Endothelial cell of umbilical vein (primary cell): ENCODE measurements around the gene FBN2. TPM values are rescaled to one million over a fixed set of nuclear protein-coding genes. Genes with fewer than 3 reads are reported as not detected.

ENCODE experiments used
- BruUV-seq: library from RNA; stranded (reverse); fragments of 400-500 nt; replicated peaks from 2 replicates; lab custom pipeline; 2021; lab: Mats Ljungman, UMichigan
- CTCF ChIA-PET: fragments of 300-600, 350-600 bp; sonication (Branson Sonifier 250); formaldehyde crosslinking; loops from one replicate; lab custom pipeline; 2021; ENCODE audit warnings: antibody characterized with exemption, inconsistent platforms; lab: Charles Lee
- POLR2A ChIA-PET: fragments of 300-600, 350-600 bp; sonication (Branson Sonifier 250); formaldehyde crosslinking; loops from one replicate; lab custom pipeline; 2021; ENCODE audit warnings: antibody characterized with exemption, inconsistent platforms; lab: Charles Lee
- DNase-seq: peaks from one replicate; pipeline ENCODE4 v3.0.0-alpha.2; 2011; ENCODE audit warnings: low read depth, low spot score
- FAIRE-seq: peaks from 2 replicates; lab custom pipeline; 2011; peaks lifted over from hg19 to GRCh38; lab: Jason Lieb, UNC
- H2AFZ ChIP-seq: 2 replicates; pipeline ENCODE4 v1.6.0; 2012; ENCODE audit warnings: low read depth, low read length, control low read depth, inconsistent platforms
- H3K27ac ChIP-seq: 2 replicates; pipeline ENCODE4 v1.5.1; 2011; ENCODE audit warnings: low read depth, mild to moderate bottlenecking, control low read depth, low read length, moderate library complexity; ENCODE audit not compliant: insufficient read depth
- H3K27me3 ChIP-seq, 2 experiments: 2 replicates each; pipeline versions ENCODE4 v1.6.0 to v1.6.1; 2011; ENCODE audit warnings: low read length in 2 of 2, mixed read lengths in 1 of 2; ENCODE audit not compliant: control insufficient read depth in 2 of 2, insufficient read depth in 2 of 2
- H3K36me3 ChIP-seq, 2 experiments: 2 replicates in 1 of 2; 3 replicates in 1 of 2; pipeline ENCODE4 v1.5.1; 2011; ENCODE audit warnings: low read length in 2 of 2, mild to moderate bottlenecking in 1 of 2, moderate library complexity in 1 of 2; ENCODE audit not compliant: control insufficient read depth in 2 of 2, insufficient read depth in 2 of 2; ENCODE audit errors: extremely low read depth in 1 of 2
- H3K4me1 ChIP-seq: 3 replicates; pipeline ENCODE4 v1.5.1; 2011; ENCODE audit warnings: mild to moderate bottlenecking, low read length; ENCODE audit not compliant: control insufficient read depth, insufficient read depth; ENCODE audit errors: extremely low read depth
- H3K4me2 ChIP-seq: 2 replicates; pipeline ENCODE4 v1.6.1; 2011; ENCODE audit warnings: low read length, control low read depth, mixed read lengths; ENCODE audit not compliant: insufficient read depth
- H3K4me3 ChIP-seq, 3 experiments: fragments of 200-600 bp in 1 of 3; sonication (generic), shearing (Covaris generic) in 1 of 3; replicated peaks in 1 of 3; 2 replicates each; pipeline ENCODE4 v1.5.1; 2011 to 2016; ENCODE audit warnings: control low read depth in 3 of 3, low read length in 3 of 3, mild to moderate bottlenecking in 2 of 3, inconsistent platforms in 1 of 3, low read depth in 1 of 3, moderate library complexity in 1 of 3; ENCODE audit not compliant: insufficient read depth in 1 of 3
- H3K79me2 ChIP-seq: 2 replicates; pipeline ENCODE4 v1.6.0; 2012; ENCODE audit warnings: low read length, inconsistent platforms; ENCODE audit not compliant: control insufficient read depth, insufficient read depth
- H3K9ac ChIP-seq: replicated peaks from 2 replicates; pipeline ENCODE3; 2011; ENCODE audit warnings: low read length, control low read depth; ENCODE audit not compliant: insufficient read depth; ENCODE audit errors: extremely low read depth
- H3K9me1 ChIP-seq: replicated peaks from 3 replicates; pipeline ENCODE4 v1.6.0; 2011; ENCODE audit warnings: mild to moderate bottlenecking, low read length; ENCODE audit not compliant: control insufficient read depth, insufficient read depth; ENCODE audit errors: extremely low read depth
- H3K9me3 ChIP-seq: replicated peaks from 2 replicates; pipeline ENCODE4 v1.5.1; 2012; ENCODE audit warnings: low read length, inconsistent platforms; ENCODE audit not compliant: control insufficient read depth, insufficient read depth
- H4K20me1 ChIP-seq: replicated peaks from 2 replicates; pipeline ENCODE3; 2011; ENCODE audit warnings: mild to moderate bottlenecking, low read length; ENCODE audit not compliant: control insufficient read depth, insufficient read depth; ENCODE audit errors: extremely low read depth
- EZH2 ChIP-seq: IDR thresholded peaks from 2 replicates; pipeline ENCODE4 v1.6.1; 2012; ENCODE audit warnings: borderline replicate concordance, low read depth, mild to moderate bottlenecking, moderate library complexity, low read length, inconsistent platforms; ENCODE audit not compliant: severe bottlenecking
- FOS ChIP-seq: IDR thresholded peaks from 2 replicates; pipeline ENCODE4 v1.6.1; 2011; ENCODE audit warnings: mild to moderate bottlenecking, low read length, moderate library complexity, borderline replicate concordance; ENCODE audit not compliant: insufficient read depth
- GATA2 ChIP-seq: IDR thresholded peaks from 2 replicates; pipeline ENCODE4 v1.7.0; 2011; ENCODE audit warnings: low read depth, mild to moderate bottlenecking, moderate library complexity, mixed read lengths, low read length; ENCODE audit not compliant: insufficient read length, insufficient read depth
- MAX ChIP-seq: IDR thresholded peaks from 2 replicates; pipeline ENCODE4 v1.6.1; 2011; ENCODE audit not compliant: insufficient read depth, insufficient read length
- MYC ChIP-seq: IDR thresholded peaks from one replicate; pipeline ENCODE4 v1.6.1; 2011; ENCODE audit warnings: mild to moderate bottlenecking, low read depth, low read length
- POLR2A ChIP-seq: IDR thresholded peaks from 2 replicates; pipeline ENCODE4 v1.6.1; 2012; ENCODE audit warnings: low read depth, mild to moderate bottlenecking, control low read depth, low read length
- POLR2AphosphoS5 ChIP-seq: IDR thresholded peaks from 2 replicates; pipeline ENCODE4 v1.6.1; 2012; ENCODE audit warnings: low read depth, mild to moderate bottlenecking, control low read depth, low read length, moderate library complexity; ENCODE audit not compliant: insufficient read depth
- dilution Hi-C: fragments of 300-500 bp; cut with MboI; formaldehyde crosslinking; loops from one replicate; pipeline ENCODE4 v1.15.0; 2019; ENCODE audit warnings: low sequenced_read_pairs; ENCODE audit not compliant: extremely low pct_ligation_motif_present
- intact Hi-C: fragments of 100-400 bp; cut with micrococcal nuclease; formaldehyde crosslinking; loops from one replicate; pipeline ENCODE4 v1.10.0; 2022
- polyA plus RNA-seq, 4 experiments: library from polyadenylated mRNA; depleted of rRNA in 3 of 4; stranded (reverse) in 3 of 4; unstranded in 1 of 4; fragments of >200 nt; gene quantifications; 2 replicates each; pipeline versions ENCODE4 v1.2.1 to v1.2.3, GENCODE V29; 2011 to 2012; ENCODE audit warnings: missing spikeins in 1 of 4
- total RNA-seq: library from RNA; stranded (reverse); gene quantifications from 2 replicates; pipeline ENCODE4 v1.2.3, GENCODE V29; 2021
- TF ChIP-seq, protein P1 (sequence below), 2 donors: IDR thresholded peaks; 1 replicate in 1 of 2; 2 replicates in 1 of 2; pipeline ENCODE4 v1.5.1; 2011; ENCODE audit warnings: low read length in 2 of 2, mild to moderate bottlenecking in 2 of 2, moderate library complexity in 2 of 2, control low read depth in 1 of 2, inconsistent platforms in 1 of 2, low read depth in 1 of 2; ENCODE audit not compliant: insufficient read depth in 1 of 2; ENCODE audit errors: extremely low read depth in 1 of 2

FBN2 gene
- total and polyA plus RNA-seq, 2 donors (not counting 3 experiments of a cell fraction or from before 2014, with no cell fraction given), result 21.8 to 57.4 TPM

DNA sequence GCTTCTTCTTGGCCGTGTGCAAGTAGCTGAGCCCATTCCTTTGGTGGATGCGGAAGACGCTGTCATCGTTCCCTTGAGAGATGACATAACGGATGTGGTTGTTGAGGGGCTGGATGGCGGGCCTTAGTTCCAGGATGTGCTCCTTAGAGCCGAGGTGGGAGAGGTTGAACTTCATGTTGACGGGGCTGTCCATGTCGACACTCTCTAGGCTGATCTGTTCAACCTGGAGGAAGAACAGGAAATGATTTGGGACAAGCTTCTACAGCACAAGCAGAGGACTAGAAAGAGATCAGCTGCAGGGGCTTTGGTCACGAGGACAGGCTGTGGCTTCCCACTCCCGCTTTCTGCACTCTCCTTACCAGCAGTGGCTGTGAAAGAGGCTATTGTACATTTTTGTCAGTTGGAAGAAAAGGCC is 278.4 kb downstream of the FBN2 start:
- DNase-seq, result no peak
- no peaks in the 10 kb centered on the region for H3K9me1 ChIP-seq
- CTCF ChIA-PET, result interaction anchor here (0.9 kb wide), 1 partner anchor 8 kb away, joined by 3 read pairs; no protein-coding TSS in a partner anchor
- no peaks in the 10 kb centered on the region for H3K27me3 ChIP-seq
- H3K4me3 ChIP-seq, result no peak overlapping the region
- FAIRE-seq, result no peak
- no peaks in the 10 kb centered on the region for H3K4me1 ChIP-seq
- no peak overlapping the region for H3K4me2 ChIP-seq
- intact Hi-C loops, result no loop called here
- POLR2A ChIA-PET, result no interaction called here
- no peak overlapping the region for H2AFZ ChIP-seq
- H3K27ac ChIP-seq, result no peak overlapping the region
- no peak overlapping the region for H3K9ac ChIP-seq
- dilution Hi-C loops, result no loop called here
- no TSS peak for BruUV-seq
- no peaks in the 10 kb centered on the region for H3K79me2 ChIP-seq
- TF ChIP-seq MAX, result no peak
- TF ChIP-seq GATA2, result no peak
- no peak for TF ChIP-seq POLR2AphosphoS5
- TF ChIP-seq FOS, result no peak
- H3K9me3 ChIP-seq, result no peaks in the 10 kb centered on the region
- H3K36me3 ChIP-seq, result peaks cover 0 to 5% of the 10 kb centered on the region in 2 experiments
- no peaks in the 10 kb centered on the region for H4K20me1 ChIP-seq

GRCh38 chr5:128258372-128258771 is 279.7 kb downstream of the FBN2 start:
- TF ChIP-seq EZH2 (no peak), FOS (no peak), GATA2 (no peak), MYC (no peak), MAX (no peak), POLR2A (no peak)
- TF ChIP-seq, protein P1, sequence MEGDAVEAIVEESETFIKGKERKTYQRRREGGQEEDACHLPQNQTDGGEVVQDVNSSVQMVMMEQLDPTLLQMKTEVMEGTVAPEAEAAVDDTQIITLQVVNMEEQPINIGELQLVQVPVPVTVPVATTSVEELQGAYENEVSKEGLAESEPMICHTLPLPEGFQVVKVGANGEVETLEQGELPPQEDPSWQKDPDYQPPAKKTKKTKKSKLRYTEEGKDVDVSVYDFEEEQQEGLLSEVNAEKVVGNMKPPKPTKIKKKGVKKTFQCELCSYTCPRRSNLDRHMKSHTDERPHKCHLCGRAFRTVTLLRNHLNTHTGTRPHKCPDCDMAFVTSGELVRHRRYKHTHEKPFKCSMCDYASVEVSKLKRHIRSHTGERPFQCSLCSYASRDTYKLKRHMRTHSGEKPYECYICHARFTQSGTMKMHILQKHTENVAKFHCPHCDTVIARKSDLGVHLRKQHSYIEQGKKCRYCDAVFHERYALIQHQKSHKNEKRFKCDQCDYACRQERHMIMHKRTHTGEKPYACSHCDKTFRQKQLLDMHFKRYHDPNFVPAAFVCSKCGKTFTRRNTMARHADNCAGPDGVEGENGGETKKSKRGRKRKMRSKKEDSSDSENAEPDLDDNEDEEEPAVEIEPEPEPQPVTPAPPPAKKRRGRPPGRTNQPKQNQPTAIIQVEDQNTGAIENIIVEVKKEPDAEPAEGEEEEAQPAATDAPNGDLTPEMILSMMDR (IDR thresholded peaks at IDR 0.05; ENCODE audit: extremely low read depth in 1 of 2, insufficient read depth in 1 of 2, low read depth in 1 of 2, low read length in 2 of 2), result no peak
- no peaks in the 10 kb centered on the region for H3K79me2 ChIP-seq
- DNase-seq (no peak), FAIRE-seq (no peak)
- no peak overlapping the region for H3K4me3 ChIP-seq
- H2AFZ ChIP-seq, result no peak overlapping the region
- TSS peak; percentile 51 for BruUV-seq
- H4K20me1 ChIP-seq, result no peaks in the 10 kb centered on the region
- H3K9me1 ChIP-seq, result no peaks in the 10 kb centered on the region
- H3K4me2 ChIP-seq, result no peak overlapping the region
- H3K27me3 ChIP-seq, result no peaks in the 10 kb centered on the region
- dilution Hi-C loops, result no loop called here
- POLR2A ChIA-PET, result no interaction called here
- H3K27ac ChIP-seq, result no peak overlapping the region
- H3K4me1 ChIP-seq, result no peaks in the 10 kb centered on the region
- H3K9me3 ChIP-seq, result no peaks in the 10 kb centered on the region
- H3K9ac ChIP-seq, result no peak overlapping the region
- intact Hi-C loops, result no loop called here
- peaks cover 0 to 5% of the 10 kb centered on the region in 2 experiments for H3K36me3 ChIP-seq
- CTCF ChIA-PET, result no interaction called here
